Thymus (tissue), 11 donors: ENCODE data around the gene FRMD4A. TPM values are rescaled to one million over a fixed set of nuclear protein-coding genes. Genes with fewer than 3 reads are reported as not detected.
"Not testable (repeated sequence)": the region's sequence is repeated elsewhere in the genome, so short reads cannot be mapped to it uniquely, and the experiment has no call there.

ENCODE experiments used
- DNase-seq, 9 donors: peaks; one replicate each; pipeline ENCODE4 v3.0.0-alpha.2; 2013; ENCODE audit warnings: low spot score in 9 of 9, low read depth in 6 of 9, missing footprints in 1 of 9
- H3K27ac ChIP-seq, 2 donors: one replicate each; pipeline ENCODE4 v1.5.1; 2013; ENCODE audit warnings: control low read depth in 1 of 2, low read depth in 1 of 2, low read length in 1 of 2, mild to moderate bottlenecking in 1 of 2, moderate library complexity in 1 of 2
- H3K27me3 ChIP-seq, 2 donors: one replicate each; pipeline ENCODE4 v1.5.1; 2013; ENCODE audit warnings: low read length in 1 of 2; ENCODE audit not compliant: control insufficient read depth in 2 of 2, insufficient read depth in 1 of 2
- H3K36me3 ChIP-seq, 2 donors: one replicate each; pipeline ENCODE4 v1.5.1; 2013; ENCODE audit warnings: low read length in 1 of 2, mild to moderate bottlenecking in 1 of 2, moderate library complexity in 1 of 2; ENCODE audit not compliant: control insufficient read depth in 2 of 2, insufficient read depth in 2 of 2
- H3K4me1 ChIP-seq, 2 donors: one replicate each; pipeline ENCODE4 v1.5.1; 2013; ENCODE audit warnings: low read length in 2 of 2; ENCODE audit not compliant: control insufficient read depth in 2 of 2, insufficient read depth in 2 of 2
- H3K4me3 ChIP-seq, 2 donors: one replicate each; pipeline ENCODE4 v1.5.1; 2013; ENCODE audit warnings: low read length in 2 of 2, control low read depth in 1 of 2, mild to moderate bottlenecking in 1 of 2
- H3K9me3 ChIP-seq, 2 donors: one replicate each; pipeline ENCODE4 v1.5.1; 2013; ENCODE audit warnings: low read length in 1 of 2, mild to moderate bottlenecking in 1 of 2; ENCODE audit not compliant: control insufficient read depth in 2 of 2, insufficient read depth in 1 of 2
- WGBS: extraction: QIAGEN DNeasy Blood & Tissue Kit; methylation state at CpG from one replicate; pipeline ENCODE4 v1.1.7; 2013; 5-methylcytosine and 5-hydroxymethylcytosine counted together
- polyA plus RNA-seq: library from polyadenylated mRNA; stranded (reverse); fragments of 200-250 nt; gene quantifications from one replicate; pipeline ENCODE4 v1.2.3, GENCODE V29; 2013
- total RNA-seq: library from RNA; stranded (reverse); fragments of 120-200 nt; gene quantifications from one replicate; pipeline ENCODE4 v1.2.4, GENCODE V29; 2013
- donor health status: healthy.

Gene FRMD4A
- total and polyA plus RNA-seq, 2 donors, result 13.3 to 16.2 TPM

- H3K4me3 ChIP-seq, result no peak overlapping the region
- no peaks in the 10 kb centered on the region for H3K36me3 ChIP-seq
- 68% methylated on average over 18 of the region's 18 CpGs for WGBS
Measured at GRCh38 chr10:13959443-13960359, 371.0 kb downstream of the FRMD4A start.

GRCh38 chr10:13957856-13958255, 372.9 kb downstream of the FRMD4A start:
- 82% methylated on average over 9 of the region's 9 CpGs for WGBS
- no peak overlapping the region for H3K27ac ChIP-seq

More at GRCh38 chr10:13959443-13960359, 371.0 kb downstream of the FRMD4A start:
- H3K27me3 ChIP-seq, result peaks cover 0 to 3% of the 10 kb centered on the region in 2 donors
- peaks cover 0 to 5% of the 10 kb centered on the region in 2 donors for H3K4me1 ChIP-seq
- H3K9me3 ChIP-seq, result no peaks in the 10 kb centered on the region
- no peak for DNase-seq
- H3K27ac ChIP-seq, result no peak overlapping the region

GRCh38 chr10:13956826-13957225, 373.9 kb downstream of the FRMD4A start:
- H3K4me1 ChIP-seq, result peaks cover 0 to 5% of the 10 kb centered on the region in 2 donors
- H3K4me3 ChIP-seq, result no peak overlapping the region
- 88% methylated on average over 8 of the region's 8 CpGs for WGBS
- H3K27ac ChIP-seq, result no peak overlapping the region
- no peaks in the 10 kb centered on the region for H3K9me3 ChIP-seq
- H3K36me3 ChIP-seq, result no peaks in the 10 kb centered on the region
- DNase-seq, result no peak
- H3K27me3 ChIP-seq, result peaks cover 0 to 3% of the 10 kb centered on the region in 2 donors

More at GRCh38 chr10:13957856-13958255, 372.9 kb downstream of the FRMD4A start:
- peaks cover 0 to 3% of the 10 kb centered on the region in 2 donors for H3K27me3 ChIP-seq
- H3K36me3 ChIP-seq, result no peaks in the 10 kb centered on the region
- no peak overlapping the region for H3K4me3 ChIP-seq
- no peak for DNase-seq
- peaks cover 0 to 5% of the 10 kb centered on the region in 2 donors for H3K4me1 ChIP-seq
- no peaks in the 10 kb centered on the region for H3K9me3 ChIP-seq

GRCh38 chr10:13955409-13956068, 375.2 kb downstream of the FRMD4A start:
- Histone ChIP-seq H3K27ac (no peak overlapping the region), H3K4me3 (no peak overlapping the region), H3K36me3 (no peaks in the 10 kb centered on the region), H3K4me1 (peaks cover 0 to 4% of the 10 kb centered on the region in 2 donors), H3K9me3 (no peaks in the 10 kb centered on the region), H3K27me3 (peaks cover 0 to 3% of the 10 kb centered on the region in 2 donors)
- 97% methylated on average over 7 of the region's 7 CpGs for WGBS
- DNase-seq, result no peak

- not testable (repeated sequence) for H3K4me3 ChIP-seq, H3K9me3 ChIP-seq, H3K27me3 ChIP-seq, H3K36me3 ChIP-seq, H3K4me1 ChIP-seq, H3K27ac ChIP-seq, DNase-seq
- WGBS, result 89% methylated on average over 8 of the region's 8 CpGs
Measured at GRCh38 chr10:13954195-13954594, 376.5 kb downstream of the FRMD4A start.

- H3K36me3 ChIP-seq, result no peaks in the 10 kb centered on the region
- WGBS, result 90% methylated on average over 4 of the region's 4 CpGs
- no peaks in the 10 kb centered on the region for H3K9me3 ChIP-seq
- no peaks in the 10 kb centered on the region for H3K4me1 ChIP-seq
- no peak overlapping the region for H3K27ac ChIP-seq
- H3K4me3 ChIP-seq, result no peak overlapping the region
- DNase-seq, result no peak
- H3K27me3 ChIP-seq, result no peaks in the 10 kb centered on the region
Measured at GRCh38 chr10:13953371-13953770, 377.4 kb downstream of the FRMD4A start.

GRCh38 chr10:13950543-13950939, 380.2 kb downstream of the FRMD4A start:
- no peaks in the 10 kb centered on the region for H3K4me1 ChIP-seq
- H3K27me3 ChIP-seq, result no peaks in the 10 kb centered on the region
- no peak overlapping the region for H3K4me3 ChIP-seq
- DNase-seq, result no peak
- no peak overlapping the region for H3K27ac ChIP-seq
- H3K9me3 ChIP-seq, result no peaks in the 10 kb centered on the region
- no peaks in the 10 kb centered on the region for H3K36me3 ChIP-seq
- WGBS, result 84% methylated on average over 4 of the region's 4 CpGs

GRCh38 chr10:13949844-13950542, 380.7 kb downstream of the FRMD4A start:
- DNase-seq, result no peak
- H3K36me3 ChIP-seq, result no peaks in the 10 kb centered on the region
- H3K4me3 ChIP-seq, result no peak overlapping the region
- no peaks in the 10 kb centered on the region for H3K9me3 ChIP-seq
- no peak overlapping the region for H3K27ac ChIP-seq
- H3K4me1 ChIP-seq, result no peaks in the 10 kb centered on the region
- H3K27me3 ChIP-seq, result no peaks in the 10 kb centered on the region
- WGBS, result 94% methylated on average over 3 of the region's 3 CpGs

- Histone ChIP-seq H3K4me3 (no peak overlapping the region), H3K9me3 (no peaks in the 10 kb centered on the region), H3K27me3 (no peaks in the 10 kb centered on the region), H3K27ac (no peak overlapping the region), H3K36me3 (no peaks in the 10 kb centered on the region), H3K4me1 (no peaks in the 10 kb centered on the region)
- DNase-seq, result no peak
- 90% methylated on average over 5 of the region's 5 CpGs for WGBS
Measured at GRCh38 chr10:13946209-13946460, 384.6 kb downstream of the FRMD4A start.
